ENCODE data around the gene SLC35F4. TPM values are rescaled to one million over a fixed set of nuclear protein-coding genes. Genes with fewer than 3 reads are reported as not detected.
"Not testable (repeated sequence)": the region's sequence is repeated elsewhere in the genome, so short reads cannot be mapped to it uniquely, and the experiment has no call there.

The SLC35F4 gene
- total RNA-seq (2014; rRNA removed; shearing (Covaris generic)), result not detected in 2 replicates

GRCh38 chr14:57865403-57866198, at the start of gene SLC35F4:
Gene SLC35F4, minus strand, starts transcription at chr14:57866092.
- DNase-seq (ENCODE audit: low read depth), result peak; percentile 69

- DNase-seq (ENCODE audit: low read depth), result no peak
These were observed 43.7 kb upstream of the SLC35F4 start for GRCh38 chr14:57909626-57910025.

GRCh38 chr14:57903954-57904353, 38.1 kb upstream of the SLC35F4 start:
- no peak for DNase-seq (ENCODE audit: low read depth)

GRCh38 chr14:57898837-57899572, 33.1 kb upstream of the SLC35F4 start:
- DNase-seq (ENCODE audit: low read depth), result no peak

- DNase-seq (ENCODE audit: low read depth), result no peak
These were observed 31.4 kb upstream of the SLC35F4 start for GRCh38 chr14:57897144-57897748.

- DNase-seq (ENCODE audit: low read depth), result peak; percentile 91
These were observed 23.4 kb upstream of the SLC35F4 start for GRCh38 chr14:57889245-57889644.

GRCh38 chr14:57884175-57884574, 18.3 kb upstream of the SLC35F4 start:
- no peak for DNase-seq (ENCODE audit: low read depth)

GRCh38 chr14:57883061-57883460, 17.2 kb upstream of the SLC35F4 start:
- DNase-seq (ENCODE audit: low read depth), result no peak

GRCh38 chr14:57879516-57879915, 13.6 kb upstream of the SLC35F4 start:
- no peak for DNase-seq (ENCODE audit: low read depth)

- DNase-seq (ENCODE audit: low read depth), result no peak
These were observed 10.1 kb upstream of the SLC35F4 start for GRCh38 chr14:57875985-57876384.

GRCh38 chr14:57875296-57875695, 9.4 kb upstream of the SLC35F4 start:
- no peak for DNase-seq (ENCODE audit: low read depth)

- DNase-seq (ENCODE audit: low read depth), result peak; percentile 77
These were observed 5.7 kb upstream of the SLC35F4 start for GRCh38 chr14:57871459-57872080.

GRCh38 chr14:57870686-57871457, 5.0 kb upstream of the SLC35F4 start:
- no peak for DNase-seq (ENCODE audit: low read depth)

GRCh38 chr14:57869617-57870016, 3.7 kb upstream of the SLC35F4 start:
- no peak for DNase-seq (ENCODE audit: low read depth)

- DNase-seq (ENCODE audit: low read depth), result no peak
These were observed 360 bp upstream of the SLC35F4 start for GRCh38 chr14:57866199-57866705.

GRCh38 chr14:57865066-57865402, 858 bp downstream of the SLC35F4 start:
- DNase-seq (ENCODE audit: low read depth), result no peak

- DNase-seq (ENCODE audit: low read depth), result no peak
These were observed 1.2 kb downstream of the SLC35F4 start for GRCh38 chr14:57864659-57865058.

GRCh38 chr14:57863471-57863870, 2.4 kb downstream of the SLC35F4 start:
- no peak for DNase-seq (ENCODE audit: low read depth)

GRCh38 chr14:57855666-57856065, 10.2 kb downstream of the SLC35F4 start:
- DNase-seq (ENCODE audit: low read depth), result not testable (repeated sequence)

GRCh38 chr14:57854571-57854970, 11.3 kb downstream of the SLC35F4 start:
- DNase-seq (ENCODE audit: low read depth), result no peak

GRCh38 chr14:57851354-57851753, 14.5 kb downstream of the SLC35F4 start:
- DNase-seq (ENCODE audit: low read depth), result no peak

Measured in Daoy (cell line).